ENCODE data around the gene EIF3L. TPM values are rescaled to one million over a fixed set of nuclear protein-coding genes. Genes with fewer than 3 reads are reported as not detected.

The EIF3L gene
- total and polyA plus RNA-seq, 9 of the 15 experiments (the other 6 are each of a cell fraction or from before 2014, with no cell fraction given) = 257 to 699 (median 368) TPM

GRCh38 chr22:37807410-37808293, 41.6 kb upstream of the EIF3L start, which contains the start of gene GCAT (continued):
- TF ChIP-seq RBFOX2 (IDR thresholded peaks at IDR 0.05; ENCODE audit: low read depth, low read length) (peak; percentile 88), NCOA1 (IDR thresholded peaks at IDR 0.05; ENCODE audit: low read depth) (no peak), ARID1B (IDR thresholded peaks at IDR 0.05) (peak; percentile 47), KDM5B (IDR thresholded peaks at IDR 0.05; ENCODE audit: insufficient replicate concordance, low read depth, low read length) (peak; percentile 71), PCBP1 (IDR thresholded peaks at IDR 0.05; ENCODE audit: low read depth, low read length, poor library complexity, severe bottlenecking) (peak; percentile 41), PHF20 (IDR thresholded peaks at IDR 0.05; ENCODE audit: partially characterized antibody) (peak; percentile 50), CTBP1 (IDR thresholded peaks at IDR 0.05; ENCODE audit: borderline replicate concordance) (peak; percentile 54; the same call in 1 of the 2 replicates), FOXK2 (conservative IDR thresholded peaks at IDR 0.05 in 1 of 2, IDR thresholded peaks at IDR 0.05 in 1 of 2; ENCODE audit: low read depth in 2 of 2) (peak in 1 of 2 experiments; percentile 44; a peak in 1 of 4 replicates), PHF8 (IDR thresholded peaks at IDR 0.05; ENCODE audit: borderline replicate concordance, low read length) (peak; percentile 78; the same call in 1 of the 2 replicates), DPF2 (IDR thresholded peaks at IDR 0.05) (peak; percentile 36; the same call in 1 of the 2 replicates), RAD21 (CRISPR knock-in tag; conservative IDR thresholded peaks at IDR 0.05 in 1 of 2, IDR thresholded peaks at IDR 0.05 in 1 of 2) (no peak), PYGO2 (tag; IDR thresholded peaks at IDR 0.05) (no peak), EGR1 (conservative IDR thresholded peaks at IDR 0.05) (peak; percentile 46), TCF3 (CRISPR knock-in tag; IDR thresholded peaks at IDR 0.05) (no peak), MYC (IDR thresholded peaks at IDR 0.05; ENCODE audit: low read depth, low read length) (peak; percentile 74), MYC (CRISPR knock-in tag; IDR thresholded peaks at IDR 0.05; ENCODE audit: borderline replicate concordance, low read depth) (no peak), RFX1 (IDR thresholded peaks at IDR 0.05) (no peak)
- TF ChIP-seq, protein P1, sequence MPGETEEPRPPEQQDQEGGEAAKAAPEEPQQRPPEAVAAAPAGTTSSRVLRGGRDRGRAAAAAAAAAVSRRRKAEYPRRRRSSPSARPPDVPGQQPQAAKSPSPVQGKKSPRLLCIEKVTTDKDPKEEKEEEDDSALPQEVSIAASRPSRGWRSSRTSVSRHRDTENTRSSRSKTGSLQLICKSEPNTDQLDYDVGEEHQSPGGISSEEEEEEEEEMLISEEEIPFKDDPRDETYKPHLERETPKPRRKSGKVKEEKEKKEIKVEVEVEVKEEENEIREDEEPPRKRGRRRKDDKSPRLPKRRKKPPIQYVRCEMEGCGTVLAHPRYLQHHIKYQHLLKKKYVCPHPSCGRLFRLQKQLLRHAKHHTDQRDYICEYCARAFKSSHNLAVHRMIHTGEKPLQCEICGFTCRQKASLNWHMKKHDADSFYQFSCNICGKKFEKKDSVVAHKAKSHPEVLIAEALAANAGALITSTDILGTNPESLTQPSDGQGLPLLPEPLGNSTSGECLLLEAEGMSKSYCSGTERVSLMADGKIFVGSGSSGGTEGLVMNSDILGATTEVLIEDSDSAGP (CRISPR knock-in tag; IDR thresholded peaks at IDR 0.05) = no peak
- TF ChIP-seq, protein P2, sequence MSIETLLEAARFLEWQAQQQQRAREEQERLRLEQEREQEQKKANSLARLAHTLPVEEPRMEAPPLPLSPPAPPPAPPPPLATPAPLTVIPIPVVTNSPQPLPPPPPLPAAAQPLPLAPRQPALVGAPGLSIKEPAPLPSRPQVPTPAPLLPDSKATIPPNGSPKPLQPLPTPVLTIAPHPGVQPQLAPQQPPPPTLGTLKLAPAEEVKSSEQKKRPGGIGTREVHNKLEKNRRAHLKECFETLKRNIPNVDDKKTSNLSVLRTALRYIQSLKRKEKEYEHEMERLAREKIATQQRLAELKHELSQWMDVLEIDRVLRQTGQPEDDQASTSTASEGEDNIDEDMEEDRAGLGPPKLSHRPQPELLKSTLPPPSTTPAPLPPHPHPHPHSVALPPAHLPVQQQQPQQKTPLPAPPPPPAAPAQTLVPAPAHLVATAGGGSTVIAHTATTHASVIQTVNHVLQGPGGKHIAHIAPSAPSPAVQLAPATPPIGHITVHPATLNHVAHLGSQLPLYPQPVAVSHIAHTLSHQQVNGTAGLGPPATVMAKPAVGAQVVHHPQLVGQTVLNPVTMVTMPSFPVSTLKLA (conservative IDR thresholded peaks at IDR 0.05) = peak; percentile 91 to 97
- TF ChIP-seq, protein P3, sequence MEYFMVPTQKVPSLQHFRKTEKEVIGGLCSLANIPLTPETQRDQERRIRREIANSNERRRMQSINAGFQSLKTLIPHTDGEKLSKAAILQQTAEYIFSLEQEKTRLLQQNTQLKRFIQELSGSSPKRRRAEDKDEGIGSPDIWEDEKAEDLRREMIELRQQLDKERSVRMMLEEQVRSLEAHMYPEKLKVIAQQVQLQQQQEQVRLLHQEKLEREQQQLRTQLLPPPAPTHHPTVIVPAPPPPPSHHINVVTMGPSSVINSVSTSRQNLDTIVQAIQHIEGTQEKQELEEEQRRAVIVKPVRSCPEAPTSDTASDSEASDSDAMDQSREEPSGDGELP (CRISPR knock-in tag; IDR thresholded peaks at IDR 0.05; ENCODE audit: borderline replicate concordance) = peak; percentile 49; the same call in 1 of the 2 replicates
- TF ChIP-seq, protein P4, sequence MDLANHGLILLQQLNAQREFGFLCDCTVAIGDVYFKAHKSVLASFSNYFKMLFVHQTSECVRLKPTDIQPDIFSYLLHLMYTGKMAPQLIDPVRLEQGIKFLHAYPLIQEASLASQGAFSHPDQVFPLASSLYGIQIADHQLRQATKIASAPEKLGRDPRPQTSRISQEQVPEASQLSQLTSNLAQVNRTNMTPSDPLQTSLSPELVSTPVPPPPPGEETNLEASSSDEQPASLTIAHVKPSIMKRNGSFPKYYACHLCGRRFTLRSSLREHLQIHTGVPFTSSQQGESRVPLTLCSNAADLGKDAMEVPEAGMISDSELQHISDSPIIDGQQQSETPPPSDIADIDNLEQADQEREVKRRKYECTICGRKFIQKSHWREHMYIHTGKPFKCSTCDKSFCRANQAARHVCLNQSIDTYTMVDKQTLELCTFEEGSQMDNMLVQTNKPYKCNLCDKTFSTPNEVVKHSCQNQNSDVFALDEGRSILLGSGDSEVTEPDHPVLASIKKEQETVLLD (IDR thresholded peaks at IDR 0.05) = no peak

Measured in K562 (cell line).